Neural cell (in vitro differentiated cells): ENCODE data around the gene NUB1. TPM values are rescaled to one million over a fixed set of nuclear protein-coding genes. Genes with fewer than 3 reads are reported as not detected.
A peak's percentile ranks its signal among the peaks of the same experiment; 100 is the strongest.

ENCODE experiments used
- H2AFZ ChIP-seq: fragments of 200-600, 300-800 bp; sonication (generic), shearing (Covaris generic); 2 replicates; pipeline ENCODE4 v1.6.0; 2014; ENCODE audit warnings: low read depth, mild to moderate bottlenecking, antibody characterized with exemption, low read length, moderate library complexity
- H3F3A ChIP-seq: fragments of 200-600 bp; shearing (Covaris generic); 2 replicates; pipeline ENCODE4 v1.6.1; 2016; ENCODE audit warnings: mild to moderate bottlenecking, moderate library complexity, mixed read lengths, antibody characterized with exemption, low read length; ENCODE audit not compliant: insufficient read depth, poor library complexity, severe bottlenecking
- H3K27ac ChIP-seq: fragments of 200-600, 300-800 bp; sonication (generic), shearing (Covaris generic); 2 replicates; pipeline ENCODE4 v1.5.1; 2014; ENCODE audit warnings: mild to moderate bottlenecking, low read length, moderate library complexity
- H3K27me3 ChIP-seq: fragments of 300-800, 200-600 bp; sonication (generic), shearing (Covaris generic); 2 replicates; pipeline ENCODE4 v1.6.0; 2014; ENCODE audit warnings: mild to moderate bottlenecking, low read depth, low read length, moderate library complexity; ENCODE audit not compliant: insufficient read depth
- H3K36me3 ChIP-seq: fragments of 300-800, 200-600 bp; sonication (generic), shearing (Covaris generic); 2 replicates; pipeline ENCODE4 v1.5.1; 2014; ENCODE audit warnings: mild to moderate bottlenecking, antibody characterized with exemption, low read length, moderate library complexity; ENCODE audit not compliant: insufficient read depth
- H3K4me2 ChIP-seq: fragments of 300-800, 200-600 bp; sonication (generic), shearing (Covaris generic); 2 replicates; pipeline ENCODE4 v1.6.0; 2014; ENCODE audit warnings: mild to moderate bottlenecking, low read length
- H3K4me3 ChIP-seq: fragments of 300-800, 200-600 bp; sonication (generic), shearing (Covaris generic); 2 replicates; pipeline ENCODE4 v1.5.1; 2014; ENCODE audit warnings: mild to moderate bottlenecking, low read length, moderate library complexity
- H3K79me2 ChIP-seq: fragments of 200-600 bp; shearing (Covaris generic); replicated peaks from 2 replicates; pipeline ENCODE4 v1.6.0; 2014; ENCODE audit warnings: mild to moderate bottlenecking, low read length, moderate library complexity; ENCODE audit not compliant: insufficient read depth
- H3K9ac ChIP-seq: fragments of 300-800, 200-600 bp; sonication (generic), shearing (Covaris generic); 2 replicates; pipeline ENCODE4 v1.6.1; 2016; ENCODE audit warnings: mild to moderate bottlenecking, low read length, mixed read lengths
- H3K9me2 ChIP-seq: fragments of 200-600 bp; shearing (Covaris generic); 2 replicates; pipeline ENCODE4 v1.6.1; 2016; ENCODE audit warnings: mild to moderate bottlenecking, low read length, mixed read lengths; ENCODE audit not compliant: insufficient read depth
- H3K9me3 ChIP-seq: fragments of 200-600, 300-800 bp; sonication (generic), shearing (Covaris generic); 2 replicates; pipeline ENCODE4 v1.6.1; 2016; ENCODE audit warnings: mild to moderate bottlenecking, mixed run types, low read length, moderate library complexity, mixed read lengths
- H4K20me1 ChIP-seq: fragments of 200-600 bp; shearing (Covaris generic); 2 replicates; pipeline ENCODE4 v1.6.1; 2016; ENCODE audit warnings: mild to moderate bottlenecking, mixed run types; ENCODE audit not compliant: insufficient read depth
- EP300 ChIP-seq: fragments of 450-650 bp; conservative IDR thresholded peaks from 2 replicates; pipeline ENCODE4 v1.6.1; 2014; ENCODE audit warnings: antibody characterized with exemption, mild to moderate bottlenecking, moderate library complexity; ENCODE audit not compliant: poor library complexity, severe bottlenecking
- EZH2 ChIP-seq: fragments of 200-600, 300-800 bp; shearing (Covaris generic), sonication (generic); IDR thresholded peaks from 2 replicates; pipeline ENCODE4 v1.6.1; 2014; ENCODE audit warnings: antibody characterized with exemption, low read length, borderline replicate concordance, mild to moderate bottlenecking; ENCODE audit not compliant: insufficient read depth, poor library complexity, severe bottlenecking
- MXI1 ChIP-seq: fragments of 450-650 bp; conservative IDR thresholded peaks from 2 replicates; pipeline ENCODE4 v1.6.1; 2014; ENCODE audit warnings: antibody characterized with exemption, mild to moderate bottlenecking; ENCODE audit not compliant: poor library complexity, severe bottlenecking
- POLR2AphosphoS5 ChIP-seq: IDR thresholded peaks from 2 replicates; pipeline ENCODE4 v1.6.1; 2012
- RAD21 ChIP-seq: fragments of 450-650 bp; conservative IDR thresholded peaks from 2 replicates; pipeline ENCODE4 v1.6.1; 2014; ENCODE audit warnings: antibody characterized with exemption, mild to moderate bottlenecking, moderate library complexity
- SMC3 ChIP-seq: fragments of 450-650 bp; conservative IDR thresholded peaks from 2 replicates; pipeline ENCODE4 v1.6.1; 2014; ENCODE audit warnings: antibody characterized with exemption, mild to moderate bottlenecking, moderate library complexity; ENCODE audit not compliant: poor library complexity
- TAF1 ChIP-seq: IDR thresholded peaks from 2 replicates; pipeline ENCODE4 v1.6.1; 2012; ENCODE audit warnings: low read depth
- polyA plus RNA-seq: library from polyadenylated mRNA; depleted of rRNA; stranded (reverse); fragments of >200 nt; gene quantifications from 2 replicates; pipeline ENCODE4 v1.2.3, GENCODE V29; 2014
- TF ChIP-seq, protein P1 (sequence below): IDR thresholded peaks from 2 replicates; pipeline ENCODE4 v1.6.1; 2012; ENCODE audit warnings: borderline replicate concordance
- TF ChIP-seq, protein P2 (sequence below): fragments of 450-650 bp; IDR thresholded peaks from 2 replicates; pipeline ENCODE4 v1.5.1; 2014; ENCODE audit warnings: antibody characterized with exemption, mild to moderate bottlenecking, moderate library complexity; ENCODE audit not compliant: poor library complexity, severe bottlenecking

NUB1 gene
- polyA plus RNA-seq, 1 donor from 2014 or later, result 48.4 TPM

GRCh38 chr7:151340794-151341356, 737 bp upstream of the NUB1 start:
- Histone ChIP-seq H3K27ac (peak overlapping the region; percentile 9), H2AFZ (peak overlapping the region; percentile 84), H3K9ac (peak overlapping the region; percentile 69), H3K4me2 (no peak overlapping the region), H3K27me3 (no peaks in the 10 kb centered on the region), H3K4me3 (peak overlapping the region; percentile 68), H3F3A (no peaks in the 10 kb centered on the region), H3K79me2 (peaks cover 3% of the 10 kb centered on the region), H3K9me2 (no peaks in the 10 kb centered on the region), H4K20me1 (no peaks in the 10 kb centered on the region), H3K36me3 (peaks cover 5% of the 10 kb centered on the region), H3K9me3 (no peaks in the 10 kb centered on the region)
- TF ChIP-seq, protein P1, sequence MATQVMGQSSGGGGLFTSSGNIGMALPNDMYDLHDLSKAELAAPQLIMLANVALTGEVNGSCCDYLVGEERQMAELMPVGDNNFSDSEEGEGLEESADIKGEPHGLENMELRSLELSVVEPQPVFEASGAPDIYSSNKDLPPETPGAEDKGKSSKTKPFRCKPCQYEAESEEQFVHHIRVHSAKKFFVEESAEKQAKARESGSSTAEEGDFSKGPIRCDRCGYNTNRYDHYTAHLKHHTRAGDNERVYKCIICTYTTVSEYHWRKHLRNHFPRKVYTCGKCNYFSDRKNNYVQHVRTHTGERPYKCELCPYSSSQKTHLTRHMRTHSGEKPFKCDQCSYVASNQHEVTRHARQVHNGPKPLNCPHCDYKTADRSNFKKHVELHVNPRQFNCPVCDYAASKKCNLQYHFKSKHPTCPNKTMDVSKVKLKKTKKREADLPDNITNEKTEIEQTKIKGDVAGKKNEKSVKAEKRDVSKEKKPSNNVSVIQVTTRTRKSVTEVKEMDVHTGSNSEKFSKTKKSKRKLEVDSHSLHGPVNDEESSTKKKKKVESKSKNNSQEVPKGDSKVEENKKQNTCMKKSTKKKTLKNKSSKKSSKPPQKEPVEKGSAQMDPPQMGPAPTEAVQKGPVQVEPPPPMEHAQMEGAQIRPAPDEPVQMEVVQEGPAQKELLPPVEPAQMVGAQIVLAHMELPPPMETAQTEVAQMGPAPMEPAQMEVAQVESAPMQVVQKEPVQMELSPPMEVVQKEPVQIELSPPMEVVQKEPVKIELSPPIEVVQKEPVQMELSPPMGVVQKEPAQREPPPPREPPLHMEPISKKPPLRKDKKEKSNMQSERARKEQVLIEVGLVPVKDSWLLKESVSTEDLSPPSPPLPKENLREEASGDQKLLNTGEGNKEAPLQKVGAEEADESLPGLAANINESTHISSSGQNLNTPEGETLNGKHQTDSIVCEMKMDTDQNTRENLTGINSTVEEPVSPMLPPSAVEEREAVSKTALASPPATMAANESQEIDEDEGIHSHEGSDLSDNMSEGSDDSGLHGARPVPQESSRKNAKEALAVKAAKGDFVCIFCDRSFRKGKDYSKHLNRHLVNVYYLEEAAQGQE, result no peak
- TF ChIP-seq EP300 (no peak), MXI1 (no peak), POLR2AphosphoS5 (no peak), RAD21 (no peak), EZH2 (no peak), SMC3 (no peak)
- TF ChIP-seq, protein P2, sequence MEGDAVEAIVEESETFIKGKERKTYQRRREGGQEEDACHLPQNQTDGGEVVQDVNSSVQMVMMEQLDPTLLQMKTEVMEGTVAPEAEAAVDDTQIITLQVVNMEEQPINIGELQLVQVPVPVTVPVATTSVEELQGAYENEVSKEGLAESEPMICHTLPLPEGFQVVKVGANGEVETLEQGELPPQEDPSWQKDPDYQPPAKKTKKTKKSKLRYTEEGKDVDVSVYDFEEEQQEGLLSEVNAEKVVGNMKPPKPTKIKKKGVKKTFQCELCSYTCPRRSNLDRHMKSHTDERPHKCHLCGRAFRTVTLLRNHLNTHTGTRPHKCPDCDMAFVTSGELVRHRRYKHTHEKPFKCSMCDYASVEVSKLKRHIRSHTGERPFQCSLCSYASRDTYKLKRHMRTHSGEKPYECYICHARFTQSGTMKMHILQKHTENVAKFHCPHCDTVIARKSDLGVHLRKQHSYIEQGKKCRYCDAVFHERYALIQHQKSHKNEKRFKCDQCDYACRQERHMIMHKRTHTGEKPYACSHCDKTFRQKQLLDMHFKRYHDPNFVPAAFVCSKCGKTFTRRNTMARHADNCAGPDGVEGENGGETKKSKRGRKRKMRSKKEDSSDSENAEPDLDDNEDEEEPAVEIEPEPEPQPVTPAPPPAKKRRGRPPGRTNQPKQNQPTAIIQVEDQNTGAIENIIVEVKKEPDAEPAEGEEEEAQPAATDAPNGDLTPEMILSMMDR, result peak; percentile 43

DNA sequence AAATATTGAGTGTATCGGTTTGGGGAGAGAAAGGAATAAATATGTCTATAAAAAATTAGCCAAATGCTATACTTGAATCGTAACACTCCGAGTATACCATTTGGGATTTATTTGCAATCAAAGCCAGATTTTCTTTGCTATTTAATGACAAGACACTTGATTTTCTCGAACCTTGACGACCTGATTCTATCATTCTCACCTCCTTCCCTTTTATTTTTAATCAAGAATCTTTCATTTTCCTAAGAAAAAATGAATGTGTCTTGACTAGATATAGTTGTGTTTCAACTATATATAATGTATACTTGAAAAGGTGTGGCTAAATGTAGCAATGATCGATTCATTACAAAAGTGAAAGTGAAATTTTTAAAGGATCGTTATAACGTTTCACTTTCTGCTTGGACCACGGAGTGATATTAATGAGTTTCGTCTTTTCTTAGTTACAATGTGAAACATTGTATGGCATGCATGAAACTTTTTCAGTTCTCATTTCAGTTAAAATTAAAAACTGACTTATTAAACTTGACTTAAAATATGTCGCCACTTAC, 562 bp downstream of the NUB1 start:
- Histone ChIP-seq H3K4me2 (peak overlapping the region; percentile 59), H4K20me1 (no peaks in the 10 kb centered on the region), H3K9ac (peak overlapping the region; percentile 69), H3K9me3 (no peaks in the 10 kb centered on the region), H3F3A (no peaks in the 10 kb centered on the region), H3K27ac (no peak overlapping the region), H3K79me2 (peaks cover 3% of the 10 kb centered on the region), H3K36me3 (peaks cover 6% of the 10 kb centered on the region), H3K9me2 (no peaks in the 10 kb centered on the region), H2AFZ (peak overlapping the region; percentile 66), H3K27me3 (no peaks in the 10 kb centered on the region), H3K4me3 (peak overlapping the region; percentile 68)
- TF ChIP-seq EP300 (no peak), SMC3 (no peak), POLR2AphosphoS5 (no peak), MXI1 (no peak), RAD21 (no peak), TAF1 (no peak), EZH2 (no peak)
- TF ChIP-seq, protein P1, result no peak
- TF ChIP-seq, protein P2, result no peak
